ENCODE results near the gene MPZL1.
"Not testable (repeated sequence)": the region's sequence is repeated elsewhere in the genome, so short reads cannot be mapped to it uniquely, and the experiment has no call there.

Gene MPZL1

GRCh38 chr1:167781558-167781957, 59.8 kb downstream of the MPZL1 start:
- DNase-seq (ENCODE audit: low spot score), result no peak

- no peak for DNase-seq (ENCODE audit: low spot score)
Measured at GRCh38 chr1:167782946-167783345, 61.2 kb downstream of the MPZL1 start.

GRCh38 chr1:167784876-167785550, 63.2 kb downstream of the MPZL1 start:
- DNase-seq (ENCODE audit: low spot score), result no peak

- DNase-seq (ENCODE audit: low spot score), result no peak
Measured at GRCh38 chr1:167786502-167786901, 64.7 kb downstream of the MPZL1 start.

GRCh38 chr1:167789501-167789900, 67.7 kb downstream of the MPZL1 start:
- no peak for DNase-seq (ENCODE audit: low spot score)

- DNase-seq (ENCODE audit: low spot score), result no peak
Measured at GRCh38 chr1:167790117-167790516, 68.3 kb downstream of the MPZL1 start.

- DNase-seq (ENCODE audit: low spot score), result no peak
Measured at GRCh38 chr1:167791281-167792187, 69.8 kb downstream of the MPZL1 start.

- DNase-seq (ENCODE audit: low spot score), result no peak
Measured at GRCh38 chr1:167792188-167792565, 70.4 kb downstream of the MPZL1 start.

GRCh38 chr1:167794043-167794442, 72.3 kb downstream of the MPZL1 start:
- no peak for DNase-seq (ENCODE audit: low spot score)

GRCh38 chr1:167795810-167796740, 74.3 kb downstream of the MPZL1 start:
- DNase-seq (ENCODE audit: low spot score), result no peak

- DNase-seq (ENCODE audit: low spot score), result no peak
Measured at GRCh38 chr1:167797015-167797414, 75.2 kb downstream of the MPZL1 start.

- DNase-seq (ENCODE audit: low spot score), result no peak
Measured at GRCh38 chr1:167798952-167799351, 77.2 kb downstream of the MPZL1 start.

- no peak for DNase-seq (ENCODE audit: low spot score)
Measured at GRCh38 chr1:167799747-167800146, 78.0 kb downstream of the MPZL1 start.

GRCh38 chr1:167800251-167800650, 78.5 kb downstream of the MPZL1 start:
- no peak for DNase-seq (ENCODE audit: low spot score)

- no peak for DNase-seq (ENCODE audit: low spot score)
Measured at GRCh38 chr1:167802235-167802634, 80.5 kb downstream of the MPZL1 start.

- peak; percentile 92 for DNase-seq (ENCODE audit: low spot score)
Measured at GRCh38 chr1:167803358-167804207, 81.8 kb downstream of the MPZL1 start.

GRCh38 chr1:167805041-167805556, 83.3 kb downstream of the MPZL1 start:
- peak; percentile 8 for DNase-seq (ENCODE audit: low spot score)

- DNase-seq (ENCODE audit: low spot score), result not testable (repeated sequence)
Measured at GRCh38 chr1:167806235-167806634, 84.5 kb downstream of the MPZL1 start.

GRCh38 chr1:167806676-167807075, 84.9 kb downstream of the MPZL1 start:
- not testable (repeated sequence) for DNase-seq (ENCODE audit: low spot score)

GRCh38 chr1:167808104-167808503, 86.3 kb downstream of the MPZL1 start:
- no peak for DNase-seq (ENCODE audit: low spot score)

GRCh38 chr1:167808690-167809089, 86.9 kb downstream of the MPZL1 start:
- DNase-seq (ENCODE audit: low spot score), result no peak
